Fibroblast of skin of back (primary cell): ENCODE data around the gene USP32.
"Not testable (repeated sequence)": the region's sequence is repeated elsewhere in the genome, so short reads cannot be mapped to it uniquely, and the experiment has no call there.

Experiments used
- DNase-seq: peaks from one replicate; pipeline ENCODE4 v3.0.0-alpha.2; 2013

The USP32 gene

DNA sequence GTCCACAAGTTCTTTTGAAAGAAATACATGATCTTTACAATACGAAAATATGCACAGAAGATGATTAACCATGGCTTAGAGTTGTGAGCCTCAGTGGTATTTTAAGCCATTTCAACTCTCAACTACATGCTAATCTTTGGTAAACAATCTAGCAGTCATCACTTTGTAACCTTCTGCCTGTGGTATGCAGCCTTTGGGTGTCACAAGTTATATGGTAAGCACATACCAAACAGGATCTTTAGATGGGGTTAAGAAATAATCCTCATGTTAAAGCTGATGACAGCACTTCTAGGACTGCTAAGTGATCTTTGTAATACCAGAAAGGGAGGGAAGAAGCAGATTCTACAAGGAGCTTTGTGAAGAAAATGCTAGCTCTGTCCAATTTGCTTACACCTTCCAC, 167.9 kb downstream of the USP32 start:
- DNase-seq, result peak; percentile 36

DNA sequence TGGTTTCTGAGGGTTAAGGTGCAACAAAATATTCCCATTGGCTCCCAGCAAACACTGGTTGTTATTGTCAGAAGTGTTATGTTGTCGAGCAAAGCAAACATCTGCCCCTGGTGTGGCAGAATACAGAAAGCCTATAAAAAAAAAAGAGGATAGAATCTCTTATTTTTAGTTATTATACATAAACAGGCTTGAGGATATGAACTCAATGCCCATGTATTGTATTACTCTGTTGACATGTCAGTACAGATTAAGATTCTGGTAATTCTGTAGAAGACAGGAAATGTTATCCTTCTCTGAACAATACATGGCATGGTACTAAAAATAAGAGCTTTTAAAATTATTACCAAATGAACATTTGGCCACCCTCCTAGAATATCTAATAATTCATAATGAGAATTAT, 168.5 kb downstream of the USP32 start:
- no peak for DNase-seq

- DNase-seq, result not testable (repeated sequence)
These were observed 173.2 kb downstream of the USP32 start for GRCh38 chr17:60218774-60219173.

GRCh38 chr17:60215895-60216294, 176.0 kb downstream of the USP32 start:
- not testable (repeated sequence) for DNase-seq

DNA sequence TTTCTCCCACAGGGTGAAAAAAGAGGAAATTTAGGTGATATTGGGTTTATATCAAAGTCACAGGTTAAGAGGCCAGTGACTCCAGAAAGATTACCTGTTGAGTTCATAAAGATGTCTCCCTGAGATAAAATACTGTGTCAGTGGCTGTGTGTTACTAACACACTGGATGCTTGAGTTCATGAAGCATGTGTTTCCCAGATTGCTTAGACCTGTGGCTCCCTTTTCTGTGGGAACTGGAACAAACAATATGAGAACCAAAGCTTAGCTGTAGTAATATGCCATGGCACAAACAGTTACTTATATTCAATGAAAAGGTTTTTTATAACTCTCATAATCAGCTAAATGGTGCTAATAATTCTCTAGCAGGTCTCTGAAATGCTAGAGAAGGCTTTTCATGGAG, 180.7 kb downstream of the USP32 start:
- DNase-seq, result not testable (repeated sequence)

GRCh38 chr17:60208302-60208701, 183.6 kb downstream of the USP32 start:
- DNase-seq, result not testable (repeated sequence)

- not testable (repeated sequence) for DNase-seq
These were observed 186.2 kb downstream of the USP32 start for GRCh38 chr17:60205782-60206181.

DNA sequence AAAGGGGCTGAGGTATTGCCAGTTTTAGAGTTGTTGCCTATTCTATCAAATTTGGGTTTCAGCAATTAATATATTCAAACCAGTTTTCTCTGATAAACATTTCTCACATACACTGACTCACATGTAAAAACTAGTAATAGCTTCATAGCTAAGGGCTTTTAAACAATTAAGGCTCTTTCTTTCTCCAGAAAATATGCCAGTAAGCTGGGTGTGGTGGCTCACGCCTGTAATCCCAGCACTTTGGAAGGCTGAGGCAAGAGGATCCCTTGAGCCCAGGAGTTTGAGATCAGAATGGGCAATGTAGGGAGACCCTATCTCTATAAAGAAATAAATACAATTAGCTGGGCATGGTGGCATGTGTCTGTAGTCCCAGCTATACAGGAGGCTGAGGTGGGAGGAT, 193.3 kb downstream of the USP32 start:
- DNase-seq, result not testable (repeated sequence)

DNA sequence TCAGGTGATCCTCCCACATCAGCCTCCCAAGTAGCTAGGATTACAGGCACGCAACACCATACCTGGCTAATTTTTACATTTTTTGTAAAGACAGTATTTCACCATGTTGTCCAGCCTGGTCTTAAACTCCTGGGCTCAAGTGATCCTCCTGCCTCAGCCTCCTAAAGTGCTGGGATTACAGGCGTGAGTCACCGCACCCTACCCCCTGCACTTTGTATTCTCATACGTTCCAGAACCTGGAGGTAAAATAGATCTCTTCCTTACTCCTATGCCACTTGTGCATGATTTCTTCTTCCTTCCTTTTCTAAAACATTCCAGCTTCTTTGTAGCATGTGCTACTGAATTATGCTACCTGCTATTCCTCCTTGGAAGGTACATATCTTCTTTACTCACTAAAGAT, 197.8 kb downstream of the USP32 start:
- DNase-seq, result not testable (repeated sequence)

- DNase-seq, result no peak
These were observed 198.5 kb downstream of the USP32 start for GRCh38 chr17:60193482-60193881.

- not testable (repeated sequence) for DNase-seq
These were observed 198.9 kb downstream of the USP32 start for GRCh38 chr17:60193032-60193431.

- not testable (repeated sequence) for DNase-seq
These were observed 201.9 kb downstream of the USP32 start for GRCh38 chr17:60190032-60190431.

GRCh38 chr17:60188759-60189158, 203.2 kb downstream of the USP32 start:
- no peak for DNase-seq

GRCh38 chr17:60186846-60187745, 204.8 kb downstream of the USP32 start:
- peak; percentile 66 for DNase-seq

DNA sequence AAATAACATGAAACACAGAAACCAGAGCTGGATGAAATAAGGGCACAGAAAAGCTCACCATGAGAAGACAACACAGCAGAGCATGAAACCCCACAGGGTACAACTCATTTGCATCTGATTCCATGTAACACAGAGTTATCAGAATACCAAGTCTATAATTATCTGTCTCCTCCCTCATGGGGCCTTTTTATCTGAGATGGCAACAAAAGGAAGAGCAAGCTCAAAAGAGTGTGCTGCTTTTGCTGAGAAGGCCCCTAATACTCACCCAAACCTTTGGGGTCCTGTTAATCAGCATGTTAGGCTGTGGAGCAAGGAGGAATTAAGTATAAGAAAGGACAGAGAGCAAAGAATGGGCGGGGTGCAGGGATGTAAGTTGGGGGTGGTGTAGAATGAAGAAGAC, 205.6 kb downstream of the USP32 start:
- not testable (repeated sequence) for DNase-seq

- not testable (repeated sequence) for DNase-seq
These were observed 211.6 kb downstream of the USP32 start for GRCh38 chr17:60180380-60180779.

- DNase-seq, result not testable (repeated sequence)
These were observed 213.8 kb downstream of the USP32 start for GRCh38 chr17:60178180-60178579.

DNA sequence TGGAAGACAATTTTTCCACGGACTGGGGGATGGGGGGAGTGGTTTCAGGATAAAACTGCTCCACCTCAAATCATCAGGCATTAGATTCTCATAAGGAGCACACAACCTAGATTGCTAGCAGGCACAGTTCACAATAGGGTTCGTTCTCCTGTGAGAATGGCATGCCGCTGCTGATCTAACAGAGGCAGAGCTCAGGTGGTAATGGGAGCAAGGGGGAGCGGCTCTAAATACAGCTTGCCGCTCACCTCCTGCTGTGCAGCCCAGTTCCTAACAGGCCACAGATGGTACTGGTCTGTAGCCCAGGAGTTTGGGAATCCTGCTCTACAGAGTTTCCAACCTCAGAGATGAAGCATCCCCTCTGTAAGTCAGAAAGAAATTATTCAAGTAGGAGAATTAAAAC, 215.2 kb downstream of the USP32 start:
- DNase-seq, result not testable (repeated sequence)

GRCh38 chr17:60174767-60175166, 217.2 kb downstream of the USP32 start:
- peak; percentile 17 for DNase-seq

GRCh38 chr17:60174035-60174434, 217.9 kb downstream of the USP32 start:
- DNase-seq, result no peak

GRCh38 chr17:60173304-60173819, 218.6 kb downstream of the USP32 start:
- peak; percentile 36 for DNase-seq

DNA sequence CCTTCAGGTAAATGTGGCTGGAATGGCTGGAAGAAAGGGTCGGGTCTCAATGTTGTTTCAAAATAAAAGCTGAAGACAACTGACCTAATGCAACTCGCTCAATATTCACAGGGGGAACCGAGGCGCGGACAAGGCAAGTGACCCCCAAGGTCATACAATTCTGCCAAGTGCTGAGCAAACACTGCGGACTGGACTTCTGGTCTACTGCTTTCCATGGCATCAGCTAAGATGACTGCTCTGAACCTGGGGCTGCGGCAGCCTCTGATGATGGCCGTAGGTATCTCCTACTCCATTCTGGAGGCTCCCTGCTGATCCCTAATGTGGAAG, 220.2 kb downstream of the USP32 start:
- DNase-seq, result no peak

DNA sequence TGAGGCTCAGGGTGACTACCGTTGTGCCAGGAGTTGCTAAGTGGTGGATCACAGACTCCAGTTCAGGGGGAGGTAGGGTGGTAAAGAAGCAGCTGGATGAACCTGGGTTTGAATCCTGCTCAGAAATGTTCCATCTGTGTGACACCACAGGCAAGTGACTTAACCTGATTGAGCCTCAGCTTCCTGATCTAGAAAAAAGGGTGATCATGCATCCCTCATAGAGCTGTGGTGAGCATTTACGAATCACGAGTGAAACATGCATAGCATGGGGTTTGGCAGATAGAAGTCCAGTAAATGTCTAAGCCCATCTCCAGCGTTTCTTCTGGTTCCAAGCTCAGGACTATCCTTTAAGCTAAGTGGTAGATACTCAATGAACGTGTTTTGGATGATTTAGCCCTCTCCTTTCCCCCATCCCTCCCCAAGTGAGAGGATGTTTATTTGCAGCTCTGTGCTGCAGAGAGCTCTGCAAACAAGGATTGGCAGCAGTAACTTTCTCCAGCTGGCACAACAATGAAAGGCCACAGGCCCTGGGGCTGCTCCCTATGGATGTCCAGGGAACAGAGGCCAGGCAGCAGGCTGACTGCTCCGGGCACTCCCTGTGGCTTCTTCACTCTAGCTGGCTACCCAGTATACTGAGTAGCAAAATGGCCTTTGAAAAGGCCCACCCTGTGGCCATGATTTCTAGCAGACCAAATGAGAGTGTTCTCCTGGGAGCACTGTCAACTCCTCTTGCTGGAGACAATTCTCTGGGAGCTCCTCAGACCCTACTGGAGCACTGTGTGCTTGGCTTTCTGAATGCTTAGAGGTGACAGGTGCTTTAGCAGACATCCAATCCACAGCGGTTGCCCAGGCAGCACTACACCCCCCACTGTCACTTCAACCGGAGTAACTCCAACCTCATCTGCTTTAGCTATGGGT, 220.8 kb downstream of the USP32 start:
- no peak for DNase-seq
